Coronary artery (tissue), 2 donors: Measurements from ENCODE around the gene TXNDC17.
"Not testable (repeated sequence)": the region's sequence is repeated elsewhere in the genome, so short reads cannot be mapped to it uniquely, and the experiment has no call there.

Experiments
- DNase-seq: peaks from one replicate; pipeline ENCODE4 v3.0.0-alpha.2; 2017; ENCODE audit warnings: low spot score
- H3K27ac ChIP-seq, 2 donors: fragments of 200-600 bp; sonication (generic); one replicate each; pipeline ENCODE4 v1.5.1; 2016 to 2019
- H3K4me3 ChIP-seq: fragments of 200-600 bp; sonication (generic); 2 replicates; pipeline ENCODE4 v1.5.1; 2016; ENCODE audit warnings: mild to moderate bottlenecking, moderate library complexity
- TF ChIP-seq, protein P1 (sequence below): fragments of 200-600 bp; sonication (generic); IDR thresholded peaks from one replicate; pipeline ENCODE4 v1.5.1; 2019; ENCODE audit warnings: antibody characterized with exemption

Gene TXNDC17

DNA sequence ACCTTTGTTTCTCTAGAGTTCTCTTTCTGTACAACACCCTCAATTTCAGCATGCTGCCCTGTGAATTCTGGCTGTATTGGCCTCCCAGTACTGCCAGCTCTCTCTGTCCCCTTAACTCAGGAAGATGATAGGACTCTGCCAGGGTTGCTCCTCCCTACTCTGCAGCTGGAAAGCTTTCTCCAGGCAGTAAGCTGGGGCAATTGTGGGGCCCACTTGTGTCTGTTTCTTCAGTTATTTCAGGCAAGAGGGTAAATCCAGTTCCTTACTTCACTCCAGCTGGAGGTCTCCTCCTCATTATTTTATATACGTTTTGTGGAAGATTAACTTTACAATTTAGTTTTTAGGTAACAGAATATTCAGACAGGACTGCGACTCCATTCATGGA is 20.6 kb downstream of the TXNDC17 start:
- no peak for DNase-seq
- H3K27ac ChIP-seq = no peak overlapping the region
- TF ChIP-seq, protein P1, sequence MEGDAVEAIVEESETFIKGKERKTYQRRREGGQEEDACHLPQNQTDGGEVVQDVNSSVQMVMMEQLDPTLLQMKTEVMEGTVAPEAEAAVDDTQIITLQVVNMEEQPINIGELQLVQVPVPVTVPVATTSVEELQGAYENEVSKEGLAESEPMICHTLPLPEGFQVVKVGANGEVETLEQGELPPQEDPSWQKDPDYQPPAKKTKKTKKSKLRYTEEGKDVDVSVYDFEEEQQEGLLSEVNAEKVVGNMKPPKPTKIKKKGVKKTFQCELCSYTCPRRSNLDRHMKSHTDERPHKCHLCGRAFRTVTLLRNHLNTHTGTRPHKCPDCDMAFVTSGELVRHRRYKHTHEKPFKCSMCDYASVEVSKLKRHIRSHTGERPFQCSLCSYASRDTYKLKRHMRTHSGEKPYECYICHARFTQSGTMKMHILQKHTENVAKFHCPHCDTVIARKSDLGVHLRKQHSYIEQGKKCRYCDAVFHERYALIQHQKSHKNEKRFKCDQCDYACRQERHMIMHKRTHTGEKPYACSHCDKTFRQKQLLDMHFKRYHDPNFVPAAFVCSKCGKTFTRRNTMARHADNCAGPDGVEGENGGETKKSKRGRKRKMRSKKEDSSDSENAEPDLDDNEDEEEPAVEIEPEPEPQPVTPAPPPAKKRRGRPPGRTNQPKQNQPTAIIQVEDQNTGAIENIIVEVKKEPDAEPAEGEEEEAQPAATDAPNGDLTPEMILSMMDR = no peak
- H3K4me3 ChIP-seq = no peak overlapping the region

DNA sequence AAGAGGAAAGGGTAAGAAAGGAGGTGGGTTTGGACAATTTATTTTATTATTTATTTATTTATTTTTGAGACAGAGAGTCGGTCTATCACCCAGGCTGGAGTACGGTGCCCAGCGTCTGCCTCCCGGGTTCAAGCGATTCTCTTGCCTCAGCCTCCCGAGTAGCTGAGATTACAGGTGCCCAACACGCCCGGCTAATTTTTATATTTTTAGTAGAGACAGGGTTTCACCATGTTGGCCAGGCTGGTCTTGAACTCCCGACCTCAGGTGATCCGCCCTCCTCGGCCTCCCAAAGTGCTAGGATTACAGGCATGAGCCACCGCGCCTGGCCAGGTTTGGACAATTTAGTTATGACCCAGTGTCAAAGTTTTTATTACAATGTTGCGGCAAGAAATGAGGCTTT is 22.3 kb downstream of the TXNDC17 start:
- not testable (repeated sequence) for H3K4me3 ChIP-seq, H3K27ac ChIP-seq, DNase-seq

DNA sequence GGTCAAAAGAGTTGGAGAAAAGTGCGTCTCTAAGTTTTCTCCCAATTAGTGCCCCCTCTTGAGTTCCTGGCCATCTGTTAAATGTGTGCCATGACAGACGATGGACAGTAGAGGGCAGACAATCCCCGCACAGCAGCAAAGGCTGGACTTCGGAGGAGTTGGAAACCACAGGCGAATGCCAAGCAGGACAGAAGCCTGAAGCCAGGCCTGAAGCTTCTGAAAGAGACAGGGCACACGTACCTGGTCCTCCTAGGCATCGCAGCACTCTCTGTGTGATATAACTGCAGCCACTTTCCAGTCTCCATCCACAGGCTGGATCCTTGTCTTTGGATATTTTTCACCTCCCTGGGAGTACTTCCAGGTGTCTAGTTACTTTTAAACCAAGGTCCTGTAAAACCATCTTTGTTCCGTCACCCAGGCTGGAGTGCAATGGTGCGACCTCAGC is 25.2 kb downstream of the TXNDC17 start:
- Histone ChIP-seq H3K4me3 (no peak overlapping the region), H3K27ac (no peak overlapping the region)
- TF ChIP-seq, protein P1 = peak; percentile 74
- no peak for DNase-seq

DNA sequence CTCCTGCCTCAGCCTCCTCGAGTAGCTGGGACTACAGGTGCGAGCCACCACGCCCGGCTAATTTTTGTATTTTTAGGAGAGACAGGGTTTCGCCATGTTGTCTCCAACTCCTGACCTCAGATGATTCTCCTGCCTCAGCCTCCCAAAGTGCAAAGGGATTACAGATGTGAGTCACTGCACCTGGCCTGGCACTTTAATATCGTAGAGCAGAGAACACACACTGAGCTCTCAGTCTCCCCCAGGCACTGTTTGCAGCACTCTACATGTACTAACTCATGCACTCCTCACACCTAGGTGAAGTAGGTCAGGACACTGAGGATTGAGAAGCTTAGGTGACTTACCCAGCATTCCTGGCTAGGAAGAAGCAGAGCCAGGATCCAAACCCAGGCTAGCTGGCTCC is 25.7 kb downstream of the TXNDC17 start:
- TF ChIP-seq, protein P1 = no peak
- Histone ChIP-seq H3K27ac (no peak overlapping the region), H3K4me3 (no peak overlapping the region)
- no peak for DNase-seq

DNA sequence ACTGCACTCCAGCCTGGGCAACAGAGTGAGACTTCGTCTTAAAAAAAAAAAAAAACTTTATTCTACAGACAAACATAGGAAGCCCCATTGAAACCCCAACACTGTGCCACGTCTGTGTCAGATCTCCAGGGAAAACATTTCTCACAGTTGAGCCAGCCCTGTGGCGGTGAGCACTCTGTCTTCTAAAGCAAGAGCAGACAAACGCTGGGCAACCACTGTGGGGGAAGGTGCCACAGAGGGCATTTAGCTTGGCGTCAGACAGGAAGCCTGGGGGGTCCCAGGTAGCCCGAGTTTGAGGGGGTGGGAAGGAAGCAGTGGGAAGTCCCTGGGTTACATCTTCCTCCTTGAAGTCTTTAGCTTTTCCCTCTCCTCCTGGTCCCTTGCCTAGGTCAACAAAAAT is 26.7 kb downstream of the TXNDC17 start:
- DNase-seq = no peak
- Histone ChIP-seq H3K4me3 (no peak overlapping the region), H3K27ac (no peak overlapping the region)
- TF ChIP-seq, protein P1 = no peak

DNA sequence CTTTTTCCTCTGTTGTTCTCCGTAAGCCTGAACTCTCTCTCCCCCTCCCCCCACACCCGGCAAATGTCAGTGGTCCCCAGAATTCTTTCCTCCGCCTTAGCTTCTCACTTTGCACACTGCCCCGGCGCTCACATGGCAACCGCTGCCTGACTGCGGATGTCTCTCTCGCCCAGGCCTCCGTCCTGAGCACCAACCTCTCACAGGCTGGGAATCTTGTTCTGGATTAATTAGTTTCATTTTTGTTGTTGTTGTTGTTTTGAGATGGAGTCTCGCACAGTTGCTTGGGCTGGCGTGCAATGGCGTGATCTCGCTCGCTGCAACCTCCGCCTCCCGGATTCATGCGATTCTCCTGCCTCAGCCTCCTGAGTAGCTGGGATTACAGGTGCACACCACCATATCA is 27.4 kb downstream of the TXNDC17 start:
- Histone ChIP-seq H3K27ac (no peak overlapping the region), H3K4me3 (no peak overlapping the region)
- TF ChIP-seq, protein P1 = no peak
- no peak for DNase-seq

DNA sequence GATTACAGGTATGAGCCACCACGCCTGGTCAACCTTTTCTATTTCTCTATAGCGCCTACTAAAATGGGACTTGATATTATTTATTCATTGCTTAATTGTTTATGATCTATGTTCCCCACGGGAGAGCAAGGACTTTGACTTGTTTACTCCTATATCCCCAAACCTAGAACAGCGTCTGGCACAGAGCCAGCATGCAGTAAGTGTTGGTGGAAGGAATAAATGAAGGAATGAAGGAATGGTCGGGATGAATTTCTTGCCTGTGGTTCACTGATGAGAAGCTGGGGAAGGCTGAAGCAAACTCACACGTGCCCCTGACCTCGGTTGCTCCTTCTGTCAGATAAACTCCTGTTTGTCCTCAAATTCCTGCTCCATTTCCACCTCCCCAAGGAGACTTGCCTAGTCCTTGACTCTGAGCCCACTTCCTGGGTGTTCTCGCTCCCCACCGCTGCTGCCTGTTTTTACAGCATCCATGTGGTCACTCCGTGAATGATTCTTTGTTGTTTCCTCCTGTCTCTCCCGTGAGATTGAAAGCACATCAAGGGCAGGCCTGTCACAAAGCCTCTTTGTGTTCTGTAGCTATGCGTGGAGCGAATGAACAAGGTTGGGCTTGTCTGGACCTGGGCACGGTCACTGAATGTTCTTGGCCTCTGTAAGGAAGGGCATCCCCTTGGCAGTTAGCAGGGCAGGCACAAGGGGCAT is 28.0 kb downstream of the TXNDC17 start:
- Histone ChIP-seq H3K4me3 (no peak overlapping the region), H3K27ac (no peak overlapping the region)
- TF ChIP-seq, protein P1 = no peak
- no peak for DNase-seq
